Activated CD4-positive, alpha-beta T cell treated with anti-CD3 and anti-CD28 coated beads for 36 hours (primary cell): ENCODE data around the gene GUCA2B. TPM values are rescaled to one million over a fixed set of nuclear protein-coding genes. Genes with fewer than 3 reads are reported as not detected.

ENCODE experiments used
- ATAC-seq: fragments of 200-7000 bp; cut with Tn5 transposase; one replicate; pipeline ENCODE4 v1.10.0; 2021; ENCODE audit warnings: mild to moderate bottlenecking, moderate library complexity
- CTCF ChIA-PET: fragments of 350-600 bp; sonication (Branson Sonifier 250); formaldehyde crosslinking; loops from one replicate; lab custom pipeline; 2021; ENCODE audit warnings: antibody characterized with exemption; lab: Charles Lee
- POLR2A ChIA-PET: fragments of 350-600 bp; sonication (Branson Sonifier 250); formaldehyde crosslinking; loops from one replicate; lab custom pipeline; 2021; ENCODE audit warnings: antibody characterized with exemption, inconsistent platforms; lab: Charles Lee
- DNase-seq: peaks from one replicate; pipeline ENCODE4 v3.0.0-alpha.2; 2020
- H3K27ac Mint-ChIP-seq: one replicate; pipeline ENCODE4 v1.8.0; 2021; ENCODE audit warnings: mixed read lengths
- H3K27me3 Mint-ChIP-seq: one replicate; pipeline ENCODE4 v1.8.0; 2021; ENCODE audit warnings: mixed read lengths
- H3K36me3 Mint-ChIP-seq: one replicate; pipeline ENCODE4 v1.8.0; 2021; ENCODE audit warnings: low read depth, mixed read lengths
- H3K4me1 Mint-ChIP-seq: one replicate; pipeline ENCODE4 v1.8.0; 2021; ENCODE audit warnings: mixed read lengths
- H3K4me3 Mint-ChIP-seq: one replicate; pipeline ENCODE4 v1.8.0; 2021; ENCODE audit warnings: mild to moderate bottlenecking, moderate library complexity, mixed read lengths
- H3K9me3 Mint-ChIP-seq: one replicate; pipeline ENCODE4 v1.8.0; 2021; ENCODE audit warnings: low read depth, mixed read lengths
- intact Hi-C, 2 experiments: fragments of 100-400 bp; cut with DNase I in 1 of 2; cut with micrococcal nuclease in 1 of 2; formaldehyde crosslinking; loops; one replicate each; pipeline versions ENCODE4 v1.14.2 to v1.15.1; 2022 to 2024; cut with DNase I, micrococcal nuclease
- total RNA-seq, 2 experiments: library from RNA; stranded (reverse); gene quantifications; one replicate each; pipeline ENCODE4 v1.2.3, GENCODE V29; 2021

The GUCA2B gene
- total RNA-seq, 2 experiments from 2014 or later, result not detected

DNA sequence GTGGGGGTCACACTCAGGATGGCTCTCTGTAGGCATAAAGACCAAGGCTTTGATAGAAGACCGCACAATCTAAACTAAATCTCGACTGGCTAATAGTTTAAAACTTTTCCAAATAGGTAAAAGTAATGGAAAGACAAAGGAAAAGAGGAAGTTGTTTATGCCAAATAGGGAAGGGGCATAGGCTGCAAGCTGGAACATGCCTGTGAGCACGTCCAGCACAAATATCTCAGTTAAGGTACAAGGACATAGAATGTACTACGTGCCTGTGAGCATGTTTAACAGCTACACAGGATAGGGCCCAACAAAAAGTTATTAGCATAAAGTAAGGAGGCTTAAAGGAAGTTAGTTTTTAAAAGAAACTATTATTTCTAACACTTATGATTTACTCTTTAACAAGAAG, 38.9 kb downstream of the GUCA2B start:
- ChIA-PET CTCF (interaction anchor here (0.6 to 2.1 kb wide), 4 partner anchors 11 to 23 kb away, joined by 3 to 8 read pairs (median 4); no protein-coding TSS in a partner anchor), POLR2A (no interaction called here)
- DNase-seq (no peak), ATAC-seq (no peak)
- no peaks in the 10 kb centered on the region for H3K27me3 Mint-ChIP-seq
- no peaks in the 10 kb centered on the region for H3K9me3 Mint-ChIP-seq
- peak overlapping the region; percentile 1 for H3K27ac Mint-ChIP-seq
- H3K4me1 Mint-ChIP-seq, result no peaks in the 10 kb centered on the region
- H3K4me3 Mint-ChIP-seq, result no peak overlapping the region
- intact Hi-C loops, result no loop called here
- peaks cover 40% of the 10 kb centered on the region for H3K36me3 Mint-ChIP-seq

DNA sequence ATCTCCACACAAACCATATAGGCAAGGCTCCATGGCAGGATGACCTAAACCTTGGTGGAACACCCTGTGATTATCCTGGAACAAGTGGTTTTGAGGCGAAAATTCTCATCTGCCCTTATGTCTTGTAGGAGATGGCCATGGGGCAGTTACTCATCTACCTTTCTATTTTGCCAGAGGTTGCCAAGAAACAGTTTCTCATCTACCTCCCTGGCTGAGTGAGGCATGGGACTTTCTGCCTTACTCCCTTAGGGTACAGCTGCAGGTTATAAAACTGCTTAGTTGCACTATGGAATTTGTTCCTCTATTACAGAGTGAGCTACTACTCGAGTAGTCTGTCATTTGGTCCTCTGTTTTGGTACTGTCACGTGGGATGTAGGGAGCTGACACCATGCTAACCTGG, 42.6 kb downstream of the GUCA2B start:
- ATAC-seq, result no peak
- CTCF ChIA-PET, result no interaction called here
- intact Hi-C loops, result no loop called here
- Mint-ChIP-seq H3K4me3 (no peak overlapping the region), H3K9me3 (no peaks in the 10 kb centered on the region), H3K27me3 (no peaks in the 10 kb centered on the region), H3K4me1 (no peaks in the 10 kb centered on the region), H3K27ac (no peak overlapping the region), H3K36me3 (peaks cover 29% of the 10 kb centered on the region)
- POLR2A ChIA-PET, result no interaction called here
- DNase-seq, result no peak

DNA sequence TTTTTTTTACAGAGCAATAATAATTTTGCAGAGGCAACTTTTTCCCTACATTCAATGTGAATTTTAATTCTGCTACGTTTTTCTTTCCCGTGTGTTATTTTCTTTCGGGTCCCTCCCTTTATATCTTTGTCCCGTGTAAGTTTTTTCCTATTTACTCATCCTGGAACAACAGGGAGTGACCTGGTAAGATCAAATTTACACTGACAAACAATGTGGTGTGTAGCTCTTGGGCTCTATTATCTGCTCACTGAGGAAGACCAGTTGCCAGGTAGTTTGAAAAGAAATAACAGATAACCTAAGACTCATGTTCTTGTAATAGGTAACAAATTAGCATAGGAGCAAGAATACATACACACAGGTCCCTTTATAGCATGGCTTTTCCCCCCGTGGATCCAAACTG, 45.0 kb downstream of the GUCA2B start:
- Mint-ChIP-seq H3K36me3 (peaks cover 36% of the 10 kb centered on the region), H3K27ac (no peak overlapping the region)
- CTCF ChIA-PET, result no interaction called here

DNA sequence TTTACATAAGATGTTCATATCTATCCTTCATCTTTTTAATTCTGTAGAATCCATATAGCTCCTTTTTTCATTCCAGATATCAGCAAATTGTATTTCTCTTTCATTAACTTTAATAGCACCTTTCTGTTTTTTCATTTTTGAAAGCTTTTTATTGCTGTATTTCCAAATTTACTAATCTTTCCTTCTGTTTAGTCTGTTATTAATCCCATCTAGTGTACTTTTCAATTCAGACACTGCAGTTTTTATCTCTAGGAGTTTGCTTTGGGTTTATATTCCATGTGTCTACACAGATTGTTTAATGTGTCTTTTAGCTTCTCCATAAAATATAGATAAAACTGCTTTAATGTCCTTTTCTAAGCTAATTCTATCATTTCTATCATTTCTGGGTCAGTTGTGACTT, 48.8 kb downstream of the GUCA2B start:
- POLR2A ChIA-PET, result no interaction called here
- CTCF ChIA-PET, result interaction anchor here (0.8 to 1.0 kb wide), 2 partner anchors 13 to 29 kb away, joined by 3 read pairs; no protein-coding TSS in a partner anchor
- intact Hi-C loops, result no loop called here

More for the DNA sequence above, 45.0 kb downstream of the GUCA2B start:
- Mint-ChIP-seq H3K9me3 (peaks cover 2% of the 10 kb centered on the region), H3K4me3 (no peak overlapping the region), H3K27me3 (no peaks in the 10 kb centered on the region), H3K4me1 (no peaks in the 10 kb centered on the region)
- intact Hi-C loops, result no loop called here
- DNase-seq (no peak), ATAC-seq (no peak)
- POLR2A ChIA-PET, result no interaction called here

More for the DNA sequence above, 48.8 kb downstream of the GUCA2B start:
- no peak overlapping the region for H3K4me3 Mint-ChIP-seq
- no peaks in the 10 kb centered on the region for H3K27me3 Mint-ChIP-seq
- DNase-seq (no peak), ATAC-seq (no peak)
- no peak overlapping the region for H3K27ac Mint-ChIP-seq
- H3K4me1 Mint-ChIP-seq, result peaks cover 3% of the 10 kb centered on the region
- H3K36me3 Mint-ChIP-seq, result peaks cover 54% of the 10 kb centered on the region
- peaks cover 3% of the 10 kb centered on the region for H3K9me3 Mint-ChIP-seq

Other genes starting within 250 kb of the GUCA2B start
- gene HIVEP3, start 234.5 kb upstream of the GUCA2B start, total RNA-seq, result 10 to 100 TPM; 29.4 to 39.6 TPM
- not detected for gene GUCA2A, start 11.3 kb downstream of the GUCA2B start, total RNA-seq
- 10 to 100 TPM; 44.1 to 54.0 TPM for gene FOXJ3, start 181.8 kb downstream of the GUCA2B start, total RNA-seq
- 1 to 10 TPM; 6.7 to 8.9 TPM for gene RIMKLA, start 227.4 kb downstream of the GUCA2B start, total RNA-seq